Erythroblast (primary cell): ENCODE results near the gene PELI3.

Experiments
- GATA1 ChIP-seq: IDR thresholded peaks from 2 replicates; pipeline ENCODE4 v1.6.1; 2011; ENCODE audit warnings: low read depth, mild to moderate bottlenecking, control low read depth, low read length, moderate library complexity
- POLR2A ChIP-seq: IDR thresholded peaks from 2 replicates; pipeline ENCODE4 v1.6.1; 2011; ENCODE audit warnings: mild to moderate bottlenecking, low read length

DNA sequence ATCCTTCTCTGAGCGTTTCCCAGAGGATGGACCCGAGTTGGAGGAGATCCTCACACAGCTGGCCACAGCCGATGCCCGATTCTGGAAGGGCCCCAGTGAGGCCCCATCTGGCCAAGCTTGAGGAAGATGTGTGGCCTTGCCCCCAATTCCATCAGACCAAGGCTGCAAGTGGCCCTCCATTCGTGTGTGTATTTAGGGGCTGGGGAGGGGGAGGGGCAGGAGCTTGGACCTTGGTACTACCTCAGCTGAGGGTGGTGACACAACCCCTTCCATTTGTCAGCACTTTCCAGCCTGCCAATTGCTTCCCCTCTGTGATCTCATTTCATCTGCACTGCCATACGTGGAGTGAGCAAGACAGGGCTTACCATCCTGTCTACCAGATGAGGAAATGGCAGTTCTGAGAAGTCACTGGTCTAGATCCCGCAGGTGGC is 42.4 kb downstream of the PELI3 start:
- TF ChIP-seq POLR2A = no peak
- TF ChIP-seq GATA1 = no peak
